GM20431 (cell line): ENCODE measurements around the gene TSPAN9.

Experiments
- in situ Hi-C: fragments of 300-500 bp; cut with MseI, MboI; formaldehyde crosslinking; loops from one replicate; pipeline ENCODE4 v1.15.0; 2020; ENCODE audit warnings: low sequenced_read_pairs; ENCODE audit not compliant: unreplicated experiment

TSPAN9 gene

GRCh38 chr12:3329361-3329760 lies 252.2 kb downstream of the TSPAN9 start:
- in situ Hi-C loops = no loop called here

- in situ Hi-C loops = no loop called here
These were observed 253.9 kb downstream of the TSPAN9 start for GRCh38 chr12:3330976-3331510.

- in situ Hi-C loops = no loop called here
These were observed 255.0 kb downstream of the TSPAN9 start for GRCh38 chr12:3332188-3332587.

DNA sequence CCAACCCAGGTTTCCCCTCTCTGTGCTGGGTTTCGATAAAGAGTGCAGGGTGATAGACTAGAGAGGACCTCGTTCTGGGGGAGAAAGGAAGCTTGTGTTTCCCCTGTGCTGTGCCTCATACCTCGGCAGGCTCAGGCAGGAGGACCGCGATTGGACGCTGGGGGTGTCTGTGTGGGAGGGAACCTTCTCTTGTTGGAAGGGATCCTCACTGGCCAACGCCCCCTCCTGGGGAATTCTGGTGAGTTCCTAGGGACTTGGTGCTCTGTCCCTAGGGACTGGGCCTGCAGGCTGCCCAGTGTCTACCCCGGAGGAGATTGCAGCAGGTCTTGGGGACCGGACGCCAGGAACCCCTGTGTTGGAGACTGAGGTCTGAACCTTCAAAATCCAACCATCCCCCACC lies 256.4 kb downstream of the TSPAN9 start:
- in situ Hi-C loops = no loop called here

GRCh38 chr12:3333991-3334391 lies 256.8 kb downstream of the TSPAN9 start:
- in situ Hi-C loops = no loop called here

GRCh38 chr12:3335078-3335487 lies 257.9 kb downstream of the TSPAN9 start:
- in situ Hi-C loops = no loop called here
